Endothelial cell of umbilical vein (primary cell): Measurements from ENCODE around the gene IGSF5.

Source experiments
- CTCF ChIP-seq, 2 donors: IDR thresholded peaks; 1 replicate in 1 of 2; 2 replicates in 1 of 2; pipeline ENCODE4 v1.5.1; 2011; ENCODE audit warnings: low read length in 2 of 2, mild to moderate bottlenecking in 2 of 2, moderate library complexity in 2 of 2, control low read depth in 1 of 2, inconsistent platforms in 1 of 2, low read depth in 1 of 2; ENCODE audit not compliant: insufficient read depth in 1 of 2; ENCODE audit errors: extremely low read depth in 1 of 2
- EZH2 ChIP-seq: IDR thresholded peaks from 2 replicates; pipeline ENCODE4 v1.6.1; 2012; ENCODE audit warnings: borderline replicate concordance, low read depth, mild to moderate bottlenecking, moderate library complexity, low read length, inconsistent platforms; ENCODE audit not compliant: severe bottlenecking
- POLR2A ChIP-seq: IDR thresholded peaks from 2 replicates; pipeline ENCODE4 v1.6.1; 2012; ENCODE audit warnings: low read depth, mild to moderate bottlenecking, control low read depth, low read length

- TF ChIP-seq CTCF (IDR thresholded peaks at IDR 0.05; ENCODE audit: extremely low read depth in 1 of 2, insufficient read depth in 1 of 2, low read depth in 1 of 2, low read length in 2 of 2) (no peak), EZH2 (no peak), POLR2A (no peak)
Measured at GRCh38 chr21:39713905-39714304, 31.1 kb upstream of the IGSF5 start.
